HG03175 (cell line): Measurements from ENCODE around the gene JAGN1.
"Not testable (repeated sequence)": the region's sequence is repeated elsewhere in the genome, so short reads cannot be mapped to it uniquely, and the experiment has no call there.

Source experiments
- ATAC-seq: cut with Tn5 transposase; IDR thresholded peaks from one replicate; pipeline ENCODE4 v1.9.1; 2021; ENCODE audit warnings: mild to moderate bottlenecking, moderate library complexity; ENCODE audit not compliant: unreplicated experiment

JAGN1 gene

DNA sequence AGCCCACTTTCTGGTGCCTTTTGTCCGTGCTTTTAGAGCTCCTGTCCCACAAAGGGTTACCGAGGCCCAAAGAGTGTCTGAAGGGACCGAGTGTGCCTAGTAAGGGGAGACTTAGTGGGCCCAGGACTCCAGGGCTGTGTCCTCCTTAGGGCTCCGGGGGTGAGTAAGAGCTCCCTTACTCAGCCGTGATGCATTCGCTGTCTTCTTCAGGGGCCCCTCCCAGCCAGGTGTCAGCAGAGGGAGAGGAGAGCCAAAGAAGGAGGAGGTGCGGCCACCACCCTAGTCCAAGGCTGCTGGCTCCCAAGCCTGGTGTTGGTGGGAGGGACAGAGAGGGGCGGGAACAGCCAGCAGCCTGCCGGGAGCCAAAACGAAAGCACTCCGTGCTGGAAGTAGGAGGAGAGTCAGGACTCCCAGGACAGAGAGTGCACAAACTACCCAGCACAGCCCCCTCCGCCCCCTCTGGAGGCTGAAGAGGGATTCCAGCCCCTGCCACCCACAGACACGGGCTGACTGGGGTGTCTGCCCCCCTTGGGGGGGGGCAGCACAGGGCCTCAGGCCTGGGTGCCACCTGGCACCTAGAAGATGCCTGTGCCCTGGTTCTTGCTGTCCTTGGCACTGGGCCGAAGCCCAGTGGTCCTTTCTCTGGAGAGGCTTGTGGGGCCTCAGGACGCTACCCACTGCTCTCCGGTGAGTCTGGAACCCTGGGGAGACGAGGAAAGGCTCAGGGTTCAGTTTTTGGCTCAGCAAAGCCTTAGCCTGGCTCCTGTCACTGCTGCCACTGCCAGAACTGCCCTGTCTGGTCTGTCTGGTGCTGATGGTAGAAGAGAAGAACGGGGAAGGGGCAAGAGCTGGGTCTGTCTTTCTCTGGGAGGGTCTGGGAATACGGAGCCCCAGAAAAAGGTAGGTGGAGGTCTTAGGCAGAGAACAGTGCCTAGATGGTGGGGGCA lies 26.6 kb downstream of the JAGN1 start, which contains the start of gene IL17RC:
Gene IL17RC (plus strand): TSS at position 365 of the 947 bp plus-strand sequence. CDS start 218 bp downstream, at position 583.
- ATAC-seq = no peak

DNA sequence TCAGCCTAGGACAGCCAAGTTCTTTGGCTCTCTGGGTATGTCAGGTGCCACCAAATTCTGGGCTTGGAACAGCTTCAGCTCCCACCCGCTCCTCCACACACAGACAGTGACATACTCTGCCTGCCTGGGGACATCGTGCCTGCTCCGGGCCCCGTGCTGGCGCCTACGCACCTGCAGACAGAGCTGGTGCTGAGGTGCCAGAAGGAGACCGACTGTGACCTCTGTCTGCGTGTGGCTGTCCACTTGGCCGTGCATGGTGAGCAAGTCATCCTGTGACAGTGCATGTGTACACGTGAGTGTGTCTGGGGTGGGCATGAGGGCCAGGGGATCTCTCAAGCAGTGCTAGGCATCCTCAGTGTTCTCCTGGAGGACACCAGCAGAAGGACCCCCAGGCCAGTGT lies 27.4 kb downstream of the JAGN1 start:
- no peak for ATAC-seq

DNA sequence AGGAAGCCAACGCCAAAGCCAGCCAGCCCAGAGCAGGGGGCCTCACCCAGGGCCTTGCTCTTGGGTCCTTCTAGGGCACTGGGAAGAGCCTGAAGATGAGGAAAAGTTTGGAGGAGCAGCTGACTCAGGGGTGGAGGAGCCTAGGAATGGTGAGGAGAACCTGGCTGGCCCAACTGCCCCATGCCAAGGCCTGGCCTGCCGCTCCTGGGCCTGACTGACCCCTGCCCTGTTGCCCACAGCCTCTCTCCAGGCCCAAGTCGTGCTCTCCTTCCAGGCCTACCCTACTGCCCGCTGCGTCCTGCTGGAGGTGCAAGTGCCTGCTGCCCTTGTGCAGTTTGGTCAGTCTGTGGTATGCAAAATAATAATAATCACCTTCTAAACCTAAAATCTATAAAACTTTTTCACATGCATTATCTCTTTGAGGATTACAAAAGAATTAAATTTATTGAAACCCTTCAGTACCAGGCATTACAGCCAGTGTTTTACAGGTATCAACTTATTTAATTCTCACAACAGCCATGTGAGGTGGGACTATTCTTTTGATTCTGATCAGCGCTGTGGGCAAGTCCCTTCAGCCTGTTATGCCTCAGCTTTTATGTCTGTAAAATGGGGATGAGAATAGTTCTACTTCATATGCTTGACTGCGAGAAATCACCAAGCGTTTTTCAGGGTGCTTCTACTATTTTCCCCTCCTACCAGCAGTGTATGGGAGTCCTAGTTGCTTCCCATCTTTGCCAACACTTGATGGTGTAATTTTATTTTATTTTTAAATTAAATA lies 28.0 kb downstream of the JAGN1 start:
- ATAC-seq = no peak

DNA sequence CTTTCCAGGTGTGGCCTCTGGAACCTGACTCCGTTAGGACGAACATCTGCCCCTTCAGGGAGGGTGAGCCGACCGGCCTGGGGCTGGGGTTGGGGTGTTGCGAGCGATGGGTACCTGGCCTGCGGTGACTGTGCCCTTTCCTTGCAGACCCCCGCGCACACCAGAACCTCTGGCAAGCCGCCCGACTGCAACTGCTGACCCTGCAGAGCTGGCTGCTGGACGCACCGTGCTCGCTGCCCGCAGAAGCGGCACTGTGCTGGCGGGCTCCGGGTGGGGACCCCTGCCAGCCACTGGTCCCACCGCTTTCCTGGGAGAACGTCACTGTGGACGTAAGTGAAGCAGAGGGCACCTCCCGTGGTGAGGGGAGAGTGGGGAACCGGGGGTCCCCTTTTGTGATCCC lies 37.7 kb downstream of the JAGN1 start:
- no peak for ATAC-seq

DNA sequence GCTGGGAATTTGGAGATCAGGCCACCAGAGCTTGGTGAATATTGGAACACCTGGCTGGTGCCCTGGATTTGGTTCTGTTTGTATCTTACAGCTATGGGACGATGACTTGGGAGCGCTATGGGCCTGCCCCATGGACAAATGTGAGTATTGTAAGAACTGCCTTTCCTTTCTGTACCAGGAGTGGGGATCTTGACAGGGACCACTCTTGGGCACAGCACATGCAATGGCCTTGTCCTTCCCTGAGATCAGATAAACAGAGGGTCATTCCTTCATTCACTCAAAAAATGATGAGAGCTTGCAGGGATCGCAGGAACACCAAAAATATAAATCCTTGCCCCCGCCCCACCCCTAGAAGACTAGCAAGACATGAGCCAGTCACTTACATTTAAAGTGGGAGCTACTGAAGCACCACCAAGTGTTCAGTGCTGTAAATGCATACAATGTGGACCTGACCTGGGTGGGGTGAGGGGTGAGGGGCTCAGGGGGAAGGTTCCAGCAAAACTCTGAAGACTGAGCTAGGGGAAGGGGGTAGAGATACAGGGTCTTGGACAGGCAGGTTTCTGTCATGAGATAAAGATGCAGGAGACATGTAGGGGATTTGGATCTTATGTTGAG lies 40.5 kb downstream of the JAGN1 start:
- ATAC-seq = no peak

DNA sequence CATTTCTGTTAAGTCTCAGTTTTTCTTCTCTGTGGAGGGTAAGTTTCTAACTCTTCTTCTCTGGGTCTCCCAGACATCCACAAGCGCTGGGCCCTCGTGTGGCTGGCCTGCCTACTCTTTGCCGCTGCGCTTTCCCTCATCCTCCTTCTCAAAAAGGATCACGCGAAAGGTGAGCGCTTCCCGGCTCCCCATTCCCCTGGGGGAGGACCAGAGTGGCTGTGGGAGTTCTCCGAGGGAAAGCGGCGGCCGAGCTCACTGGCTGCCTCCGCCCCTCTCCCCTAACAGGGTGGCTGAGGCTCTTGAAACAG lies 42.1 kb downstream of the JAGN1 start:
- no peak for ATAC-seq

DNA sequence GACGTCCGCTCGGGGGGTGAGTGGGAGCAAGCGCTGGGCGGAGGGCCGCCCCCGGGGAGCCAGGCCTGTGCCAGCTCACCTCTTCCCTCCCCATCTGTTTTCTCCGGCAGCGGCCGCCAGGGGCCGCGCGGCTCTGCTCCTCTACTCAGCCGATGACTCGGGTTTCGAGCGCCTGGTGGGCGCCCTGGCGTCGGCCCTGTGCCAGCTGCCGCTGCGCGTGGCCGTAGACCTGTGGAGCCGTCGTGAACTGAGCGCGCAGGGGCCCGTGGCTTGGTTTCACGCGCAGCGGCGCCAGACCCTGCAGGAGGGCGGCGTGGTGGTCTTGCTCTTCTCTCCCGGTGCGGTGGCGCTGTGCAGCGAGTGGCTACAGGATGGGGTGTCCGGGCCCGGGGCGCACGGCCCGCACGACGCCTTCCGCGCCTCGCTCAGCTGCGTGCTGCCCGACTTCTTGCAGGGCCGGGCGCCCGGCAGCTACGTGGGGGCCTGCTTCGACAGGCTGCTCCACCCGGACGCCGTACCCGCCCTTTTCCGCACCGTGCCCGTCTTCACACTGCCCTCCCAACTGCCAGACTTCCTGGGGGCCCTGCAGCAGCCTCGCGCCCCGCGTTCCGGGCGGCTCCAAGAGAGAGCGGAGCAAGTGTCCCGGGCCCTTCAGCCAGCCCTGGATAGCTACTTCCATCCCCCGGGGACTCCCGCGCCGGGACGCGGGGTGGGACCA lies 42.6 kb downstream of the JAGN1 start:
- ATAC-seq = peak; percentile 67

DNA sequence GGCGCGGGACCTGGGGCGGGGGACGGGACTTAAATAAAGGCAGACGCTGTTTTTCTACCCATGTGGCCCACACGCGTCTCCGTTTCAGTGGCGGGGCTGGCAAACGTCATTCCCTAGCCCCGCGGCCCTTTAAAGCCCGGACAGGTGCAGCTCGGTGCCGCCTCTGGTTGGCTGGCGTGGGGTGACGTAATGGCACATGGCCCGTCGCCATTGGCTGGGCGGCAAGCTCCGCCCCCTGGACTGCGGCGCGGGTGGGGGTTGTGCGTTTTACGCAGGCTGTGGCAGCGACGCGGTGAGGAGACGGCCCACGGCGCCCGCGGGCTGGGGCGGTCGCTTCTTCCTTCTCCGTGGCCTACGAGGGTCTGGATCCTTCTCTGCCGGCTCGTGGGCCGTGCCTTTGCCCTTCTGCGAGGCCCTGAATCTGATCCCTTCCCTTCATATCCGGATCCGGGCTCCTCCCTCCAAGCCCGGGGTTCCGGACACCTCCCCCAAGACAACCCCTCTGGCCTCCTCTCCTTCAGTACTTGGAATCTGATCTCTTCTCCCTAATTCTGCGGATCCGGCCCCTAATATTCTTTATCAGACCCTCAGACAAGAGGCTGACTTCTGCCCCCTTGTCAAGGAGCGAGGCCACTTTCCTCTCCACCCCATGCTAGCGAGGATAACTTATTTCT lies 43.3 kb downstream of the JAGN1 start, which contains the start of gene CRELD1:
Gene CRELD1 (plus strand): TSS at position 274 of the 674 bp plus-strand sequence. CDS start 605 bp downstream, outside the sequence.
- ATAC-seq = peak; percentile 93

DNA sequence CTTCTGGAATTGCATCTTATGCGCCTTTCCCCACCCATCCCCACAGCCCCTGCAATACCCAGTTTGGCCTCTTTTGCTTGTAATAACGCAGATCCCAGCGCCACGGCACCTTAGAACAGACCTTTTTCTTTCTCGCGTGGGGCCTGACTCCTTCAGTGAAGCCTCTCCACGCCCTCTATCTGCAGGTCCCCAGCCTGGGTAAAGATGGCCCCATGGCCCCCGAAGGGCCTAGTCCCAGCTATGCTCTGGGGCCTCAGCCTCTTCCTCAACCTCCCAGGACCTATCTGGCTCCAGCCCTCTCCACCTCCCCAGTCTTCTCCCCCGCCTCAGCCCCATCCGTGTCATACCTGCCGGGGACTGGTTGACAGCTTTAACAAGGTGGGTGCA lies 43.8 kb downstream of the JAGN1 start:
- peak; percentile 2 for ATAC-seq

DNA sequence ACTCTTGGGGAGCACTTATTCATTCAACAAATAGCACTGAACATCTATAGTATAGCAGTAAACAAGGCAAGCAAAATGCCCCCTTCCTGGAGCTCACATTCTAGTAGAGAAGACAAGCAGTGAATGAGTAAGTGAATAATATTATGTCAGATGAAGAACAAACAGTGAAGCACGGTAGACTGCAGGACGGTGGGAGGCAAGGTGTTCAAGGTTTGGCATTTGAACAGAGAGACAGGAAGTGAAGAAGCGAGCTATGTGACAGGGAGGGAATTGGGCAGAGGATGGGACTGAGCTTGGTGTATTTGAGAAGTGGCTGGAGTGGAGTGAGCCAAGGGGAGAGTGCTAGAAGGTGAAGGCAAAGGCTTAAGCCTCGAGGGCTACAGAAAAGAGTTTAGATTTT lies 44.6 kb downstream of the JAGN1 start:
- no peak for ATAC-seq

DNA sequence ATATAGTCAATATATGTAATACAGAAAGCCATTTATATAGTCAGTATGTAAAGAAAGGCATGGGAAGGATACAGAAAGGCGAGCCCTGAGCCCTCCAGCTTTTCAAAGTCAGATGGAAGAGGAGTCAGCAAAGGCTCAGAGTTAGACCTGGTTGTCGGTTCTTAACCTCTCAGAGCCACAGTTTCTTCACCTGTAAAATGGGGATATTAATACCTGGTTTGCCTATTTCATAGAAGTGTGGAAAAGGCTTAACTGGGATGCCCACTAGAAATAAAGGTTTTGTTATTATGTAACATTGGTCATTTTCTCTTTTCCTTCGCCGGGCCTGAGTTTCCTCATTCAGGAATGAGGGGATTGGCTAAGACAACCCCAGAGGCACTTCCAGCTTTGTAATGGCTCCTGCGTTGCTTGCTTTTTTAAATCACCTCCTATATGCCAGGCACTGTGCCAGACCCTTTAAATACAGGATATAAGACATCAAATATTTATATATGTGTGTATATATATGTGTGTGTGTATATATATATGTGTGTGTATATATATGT lies 45.6 kb downstream of the JAGN1 start:
- no peak for ATAC-seq

DNA sequence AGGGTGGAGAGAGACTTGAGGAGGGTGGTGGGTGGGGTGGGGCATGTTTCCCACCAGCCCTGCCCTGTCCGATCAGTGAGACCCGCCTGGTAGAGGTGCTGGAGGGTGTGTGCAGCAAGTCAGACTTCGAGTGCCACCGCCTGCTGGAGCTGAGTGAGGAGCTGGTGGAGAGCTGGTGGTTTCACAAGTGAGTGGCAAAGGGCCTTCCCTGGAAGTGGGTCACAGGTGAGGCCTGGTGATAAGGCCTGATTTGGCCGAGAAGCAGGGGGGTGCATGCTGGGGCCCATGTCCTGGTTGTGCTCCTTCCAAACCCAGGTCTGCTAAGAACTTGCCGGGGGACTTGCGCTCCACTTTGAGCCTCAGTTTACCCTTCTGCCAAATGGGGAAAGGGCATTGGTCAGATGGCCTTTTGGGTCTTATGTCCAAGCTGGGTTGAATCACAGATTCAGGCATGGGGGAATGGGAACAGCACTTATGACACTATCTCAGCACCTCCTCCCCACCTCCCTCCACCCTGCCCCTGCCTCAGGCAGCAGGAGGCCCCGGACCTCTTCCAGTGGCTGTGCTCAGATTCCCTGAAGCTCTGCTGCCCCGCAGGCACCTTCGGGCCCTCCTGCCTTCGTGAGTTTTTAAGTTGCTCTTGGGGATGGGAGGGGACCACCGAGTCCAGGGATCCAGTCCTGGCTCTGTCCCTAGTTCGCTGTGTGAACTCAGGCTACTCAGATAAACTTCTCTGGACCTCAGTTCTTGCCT lies 47.3 kb downstream of the JAGN1 start:
- ATAC-seq = no peak

DNA sequence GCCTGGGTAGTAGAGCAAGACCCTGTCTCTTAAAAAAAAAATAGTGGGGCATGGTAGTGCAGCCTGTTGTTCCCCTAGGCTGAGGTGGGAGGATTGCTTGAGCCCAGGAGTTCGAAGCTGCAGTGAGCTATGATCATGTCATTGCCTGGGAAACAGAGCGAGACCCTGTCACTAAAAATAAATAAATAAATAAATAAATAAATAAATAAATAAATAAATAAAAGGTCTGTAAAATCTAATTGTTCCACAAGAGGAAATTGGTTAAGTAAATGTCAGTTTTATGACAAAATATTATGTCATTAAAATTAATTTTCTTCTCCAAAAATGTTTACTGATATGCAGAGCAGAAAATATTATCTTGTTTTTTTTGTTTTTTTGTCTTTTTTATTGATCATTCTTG lies 48.6 kb downstream of the JAGN1 start:
- ATAC-seq = no peak

DNA sequence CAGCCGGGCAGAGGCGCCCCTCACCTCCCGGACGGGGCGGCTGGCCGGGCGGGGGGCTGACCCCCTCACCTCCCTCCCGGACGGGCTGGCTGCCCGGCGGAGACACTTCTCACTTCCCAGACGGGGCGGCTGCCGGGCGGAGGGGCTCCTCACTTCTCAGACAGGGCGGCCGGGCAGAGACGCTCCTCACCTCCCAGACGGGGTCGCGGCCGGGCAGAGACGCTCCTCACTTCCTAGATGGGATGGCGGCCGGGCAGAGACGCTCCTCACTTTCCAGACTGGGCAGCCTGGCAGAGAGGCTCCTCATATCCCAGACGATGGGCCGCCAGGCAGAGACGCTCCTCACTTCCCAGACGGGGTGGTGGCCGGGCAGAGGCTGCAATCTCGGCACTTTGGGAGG lies 49.5 kb downstream of the JAGN1 start:
- not testable (repeated sequence) for ATAC-seq

DNA sequence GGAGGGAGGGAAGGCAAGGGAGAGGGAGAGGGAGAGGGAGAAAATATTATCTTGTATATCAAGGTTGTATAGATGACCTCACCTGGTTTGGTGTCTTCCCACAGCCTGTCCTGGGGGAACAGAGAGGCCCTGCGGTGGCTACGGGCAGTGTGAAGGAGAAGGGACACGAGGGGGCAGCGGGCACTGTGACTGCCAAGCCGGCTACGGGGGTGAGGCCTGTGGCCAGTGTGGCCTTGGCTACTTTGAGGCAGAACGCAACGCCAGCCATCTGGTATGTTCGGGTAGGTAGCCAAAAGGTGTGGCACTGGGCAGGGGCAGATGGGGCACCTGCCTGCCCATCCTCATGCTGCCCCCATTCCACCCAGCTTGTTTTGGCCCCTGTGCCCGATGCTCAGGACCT lies 50.3 kb downstream of the JAGN1 start:
- no peak for ATAC-seq

DNA sequence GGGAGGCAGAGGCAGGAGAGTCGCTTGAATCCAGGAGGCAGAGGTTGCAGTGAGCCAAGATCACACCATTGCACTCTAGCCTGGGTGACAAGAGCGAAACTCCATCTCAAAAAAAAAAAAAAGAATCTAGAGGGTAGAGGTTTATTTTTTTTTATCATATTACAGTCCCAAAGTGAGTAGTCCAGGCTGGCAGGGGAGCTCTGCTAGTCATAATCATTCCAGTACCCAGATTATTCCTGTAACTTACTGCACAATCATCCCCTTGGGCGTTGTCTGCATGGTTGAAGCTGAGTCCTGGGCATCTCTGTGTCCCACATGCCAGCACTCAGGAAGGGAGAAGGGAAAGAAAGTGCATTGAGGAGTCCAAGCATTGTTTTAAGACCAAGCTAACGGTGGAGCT lies 51.8 kb downstream of the JAGN1 start:
- ATAC-seq = no peak

DNA sequence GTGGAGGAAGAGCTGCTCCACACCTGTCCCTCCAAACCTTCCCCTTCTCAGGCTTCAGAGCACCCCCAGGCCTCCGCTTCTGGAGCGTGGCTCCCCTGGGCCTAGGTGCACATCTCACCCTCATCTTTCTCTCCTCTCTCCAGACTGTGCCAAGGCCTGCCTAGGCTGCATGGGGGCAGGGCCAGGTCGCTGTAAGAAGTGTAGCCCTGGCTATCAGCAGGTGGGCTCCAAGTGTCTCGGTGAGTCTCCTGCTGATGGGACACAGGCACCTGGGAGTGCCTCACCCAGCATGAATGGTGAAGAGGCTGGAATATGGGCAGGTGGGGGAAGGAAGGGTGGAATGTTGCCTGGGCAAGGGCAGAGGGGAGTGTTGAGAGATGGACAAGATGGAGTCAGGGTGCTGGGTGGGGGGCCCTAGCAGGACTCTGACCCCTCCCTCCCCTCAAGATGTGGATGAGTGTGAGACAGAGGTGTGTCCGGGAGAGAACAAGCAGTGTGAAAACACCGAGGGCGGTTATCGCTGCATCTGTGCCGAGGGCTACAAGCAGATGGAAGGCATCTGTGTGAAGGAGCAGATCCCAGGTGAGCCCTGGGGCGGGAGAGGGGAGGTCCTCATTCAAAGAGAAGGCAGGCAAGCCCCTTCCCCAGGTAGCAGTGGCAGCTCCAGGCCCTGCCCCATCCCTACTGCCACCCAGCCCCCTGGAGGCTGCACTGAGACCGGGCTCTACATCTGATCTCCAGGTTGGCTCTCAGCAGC lies 52.7 kb downstream of the JAGN1 start:
- no peak for ATAC-seq
